Frontal cortex (tissue), 4 donors: ENCODE data around the gene AEN. TPM values are rescaled to one million over a fixed set of nuclear protein-coding genes. Genes with fewer than 3 reads are reported as not detected.

Experiments used
- DNase-seq, 2 donors: peaks; one replicate each; pipeline ENCODE4 v3.0.0; 2012; ENCODE audit warnings: low spot score in 2 of 2
- FAIRE-seq: peaks from 2 replicates; lab custom pipeline; 2012; peaks lifted over from hg19 to GRCh38; lab: Jason Lieb, UNC
- total RNA-seq: library from RNA; depleted of rRNA; stranded (reverse); fragments of >200 nt; gene quantifications from one replicate; pipeline ENCODE4 v1.2.3, GENCODE V29; 2014
- donor health status: control.
- donor health status: control.
- donor health status: control.

AEN gene
- total RNA-seq, 1 donor from 2014 or later = 4.5 TPM

- no peak for FAIRE-seq
- DNase-seq = no peak
Observed at GRCh38 chr15:88612186-88612796, 8.8 kb upstream of the AEN start.

GRCh38 chr15:88613074-88613944 lies 7.8 kb upstream of the AEN start:
- FAIRE-seq (no peak), DNase-seq (no peak)

- no peak for FAIRE-seq
- DNase-seq = no peak
Observed at GRCh38 chr15:88615303-88616107, 5.6 kb upstream of the AEN start.

- FAIRE-seq = no peak
- DNase-seq = no peak
Observed at GRCh38 chr15:88616240-88616639, 4.9 kb upstream of the AEN start.

GRCh38 chr15:88617031-88617722 lies 4.0 kb upstream of the AEN start:
- DNase-seq (no peak), FAIRE-seq (no peak)

GRCh38 chr15:88617790-88618189 lies 3.4 kb upstream of the AEN start:
- no peak for DNase-seq
- FAIRE-seq = no peak

GRCh38 chr15:88618686-88619085 lies 2.5 kb upstream of the AEN start:
- FAIRE-seq (no peak), DNase-seq (no peak)

GRCh38 chr15:88619796-88620195 lies 1.3 kb upstream of the AEN start:
- no peak for DNase-seq
- FAIRE-seq = no peak

- FAIRE-seq (no peak), DNase-seq (no peak)
Observed at GRCh38 chr15:88621789-88622604, 857 bp downstream of the AEN start.

- FAIRE-seq = no peak
- no peak for DNase-seq
Observed at GRCh38 chr15:88622605-88622975, 1.4 kb downstream of the AEN start.

GRCh38 chr15:88623061-88623460 lies 1.9 kb downstream of the AEN start:
- no peak for FAIRE-seq
- DNase-seq = no peak

- FAIRE-seq (no peak), DNase-seq (no peak)
Observed at GRCh38 chr15:88623632-88624031, 2.5 kb downstream of the AEN start.

- FAIRE-seq (no peak), DNase-seq (no peak)
Observed at GRCh38 chr15:88624156-88624970, 3.2 kb downstream of the AEN start.

GRCh38 chr15:88624971-88625490 lies 3.9 kb downstream of the AEN start:
- FAIRE-seq = no peak
- no peak for DNase-seq

GRCh38 chr15:88625943-88626741 lies 5.0 kb downstream of the AEN start:
- FAIRE-seq = no peak
- DNase-seq = no peak

GRCh38 chr15:88627463-88627862 lies 6.3 kb downstream of the AEN start:
- no peak for FAIRE-seq
- DNase-seq = no peak

- FAIRE-seq = no peak
- no peak for DNase-seq
Observed at GRCh38 chr15:88628018-88628654, 7.0 kb downstream of the AEN start.
